H1 (cell line): ENCODE measurements around the gene TEAD1. TPM values are rescaled to one million over a fixed set of nuclear protein-coding genes. Genes with fewer than 3 reads are reported as not detected.

Experiments
- CTCF ChIA-PET: fragments of 300-600 bp; sonication (Branson Sonifier 250); formaldehyde crosslinking; loops from one replicate; lab custom pipeline; 2021; ENCODE audit not compliant: partially characterized antibody; lab: Charles Lee
- POLR2A ChIA-PET: fragments of 300-600 bp; sonication (Branson Sonifier 250); formaldehyde crosslinking; loops from one replicate; lab custom pipeline; 2021; ENCODE audit warnings: inconsistent platforms; ENCODE audit not compliant: partially characterized antibody; lab: Charles Lee
- DNase-seq, 2 experiments: peaks; one replicate each; pipeline versions ENCODE4 v3.0.0 to v3.0.0-alpha.2; 2010 to 2022; ENCODE audit warnings: low spot score in 2 of 2, low read depth in 1 of 2, mixed read lengths in 1 of 2
- FAIRE-seq: peaks from 2 replicates; lab custom pipeline; 2011; peaks lifted over from hg19 to GRCh38; lab: Jason Lieb, UNC
- H2AFZ ChIP-seq: 2 replicates; pipeline ENCODE4 v1.8.1; 2012; ENCODE audit warnings: low read length, inconsistent platforms
- H2AK5ac ChIP-seq: 2 replicates; pipeline ENCODE4 v1.6.1; 2013; ENCODE audit warnings: low read depth, low read length
- H2BK120ac ChIP-seq: replicated peaks from 2 replicates; pipeline ENCODE3; 2013; ENCODE audit warnings: low read depth, low read length, inconsistent platforms
- H2BK12ac ChIP-seq: 2 replicates; pipeline ENCODE4 v1.6.1; 2013; ENCODE audit warnings: low read depth, low read length
- H2BK15ac ChIP-seq: 2 replicates; pipeline ENCODE4 v1.6.1; 2013; ENCODE audit warnings: low read length
- H2BK20ac ChIP-seq: 2 replicates; pipeline ENCODE4 v1.6.1; 2013; ENCODE audit warnings: low read length
- H2BK5ac ChIP-seq: 2 replicates; pipeline ENCODE4 v1.6.1; 2013; ENCODE audit warnings: low read depth, low read length
- H3K14ac ChIP-seq: 2 replicates; pipeline ENCODE4 v1.6.1; 2013; ENCODE audit warnings: inconsistent platforms; ENCODE audit not compliant: insufficient read length
- H3K18ac ChIP-seq: 2 replicates; pipeline ENCODE4 v1.6.1; 2013; ENCODE audit warnings: low read length; ENCODE audit errors: extremely low read depth
- H3K23ac ChIP-seq: 2 replicates; pipeline ENCODE4 v1.6.1; 2013; ENCODE audit warnings: inconsistent platforms; ENCODE audit not compliant: insufficient read length
- H3K23me2 ChIP-seq: 2 replicates; pipeline ENCODE4 v1.6.1; 2013; ENCODE audit warnings: low read depth, low read length
- H3K27ac ChIP-seq: 2 replicates; pipeline ENCODE4 v1.6.1; 2011; ENCODE audit warnings: low read depth, low read length, inconsistent platforms
- H3K27me3 ChIP-seq, 4 experiments: replicated peaks in 1 of 4; 1 replicate in 1 of 4; 2 replicates in 3 of 4; pipeline versions ENCODE4 v1.6.1 to v1.8.1; 2011 to 2013; ENCODE audit warnings: low read length in 3 of 4, mild to moderate bottlenecking in 3 of 4, inconsistent platforms in 2 of 4, mixed read lengths in 2 of 4, moderate library complexity in 1 of 4; ENCODE audit not compliant: control insufficient read depth in 3 of 4, insufficient read depth in 3 of 4; ENCODE audit errors: extremely low read depth in 1 of 4
- H3K36me3 ChIP-seq, 4 experiments: 2 replicates each; pipeline versions ENCODE4 v1.6.1 to v1.8.1; 2011 to 2013; ENCODE audit warnings: mild to moderate bottlenecking in 4 of 4, low read length in 3 of 4, moderate library complexity in 2 of 4, control low read depth in 1 of 4, inconsistent platforms in 1 of 4; ENCODE audit not compliant: insufficient read depth in 4 of 4, control insufficient read depth in 2 of 4
- H3K4ac ChIP-seq: replicated peaks from 2 replicates; pipeline ENCODE3; 2013; ENCODE audit warnings: low read length, low read depth, mixed read lengths, inconsistent platforms; ENCODE audit not compliant: insufficient read length
- H3K4me1 ChIP-seq, 4 experiments: replicated peaks in 1 of 4; 1 replicate in 1 of 4; 2 replicates in 3 of 4; pipeline versions ENCODE4 v1.6.1 to v1.8.1; 2011 to 2013; ENCODE audit warnings: low read length in 3 of 4, inconsistent platforms in 2 of 4, mixed read lengths in 1 of 4; ENCODE audit not compliant: insufficient read depth in 4 of 4, control insufficient read depth in 3 of 4
- H3K4me2 ChIP-seq, 2 experiments: 2 replicates each; pipeline versions ENCODE4 v1.6.1 to v1.8.1; 2011 to 2013; ENCODE audit warnings: low read depth in 2 of 2, low read length in 2 of 2, control low read depth in 1 of 2, inconsistent platforms in 1 of 2, mild to moderate bottlenecking in 1 of 2; ENCODE audit not compliant: insufficient read depth in 1 of 2
- H3K4me3 ChIP-seq, 4 experiments: fragments of 200-600, 300-600 bp in 1 of 4; sonication (generic), shearing (Covaris generic), sonication (Bioruptor Twin) in 1 of 4; 2 replicates each; pipeline versions ENCODE4 v1.5.1 to v1.8.1; 2011 to 2016; ENCODE audit warnings: low read length in 4 of 4, low read depth in 3 of 4, control low read depth in 2 of 4, inconsistent platforms in 2 of 4, mild to moderate bottlenecking in 2 of 4, mixed read lengths in 1 of 4, moderate library complexity in 1 of 4; ENCODE audit not compliant: insufficient read depth in 2 of 4; ENCODE audit errors: extremely low read depth in 1 of 4
- H3K56ac ChIP-seq: replicated peaks from 2 replicates; pipeline ENCODE3; 2013; ENCODE audit warnings: low read depth, mild to moderate bottlenecking, mixed read lengths, low read length, inconsistent platforms; ENCODE audit not compliant: insufficient read length
- H3K79me1 ChIP-seq: 2 replicates; pipeline ENCODE4 v1.6.1; 2013; ENCODE audit warnings: low read depth, low read length, control low read depth
- H3K79me2 ChIP-seq, 2 experiments: 2 replicates each; pipeline versions ENCODE4 v1.6.1 to v1.8.1; 2012 to 2013; ENCODE audit warnings: low read length in 2 of 2, mild to moderate bottlenecking in 2 of 2, inconsistent platforms in 1 of 2; ENCODE audit not compliant: insufficient read depth in 2 of 2, control insufficient read depth in 1 of 2
- H3K9ac ChIP-seq, 4 experiments: replicated peaks in 1 of 4; 1 replicate in 1 of 4; 2 replicates in 3 of 4; pipeline versions ENCODE4 v1.6.1 to v1.8.1; 2011 to 2013; ENCODE audit warnings: low read depth in 3 of 4, low read length in 3 of 4, control low read depth in 2 of 4, mild to moderate bottlenecking in 2 of 4, moderate library complexity in 2 of 4, inconsistent platforms in 1 of 4; ENCODE audit errors: extremely low read depth in 1 of 4
- H3K9me3 ChIP-seq, 2 experiments: 2 replicates each; pipeline versions ENCODE4 v1.6.1 to v1.8.1; 2012 to 2013; ENCODE audit warnings: mild to moderate bottlenecking in 2 of 2, moderate library complexity in 2 of 2, control low read depth in 1 of 2, inconsistent platforms in 1 of 2, low read depth in 1 of 2, low read length in 1 of 2, mixed read lengths in 1 of 2; ENCODE audit not compliant: insufficient read depth in 2 of 2
- H4K20me1 ChIP-seq, 2 experiments: replicated peaks in 1 of 2; 2 replicates each; pipeline versions ENCODE3 to v1.8.1; 2011 to 2013; ENCODE audit warnings: inconsistent platforms in 2 of 2, low read length in 2 of 2, mild to moderate bottlenecking in 1 of 2; ENCODE audit not compliant: insufficient read depth in 2 of 2, control insufficient read depth in 1 of 2
- H4K5ac ChIP-seq: 2 replicates; pipeline ENCODE4 v1.6.1; 2013; ENCODE audit warnings: low read length, low read depth, mixed read lengths, inconsistent platforms; ENCODE audit not compliant: insufficient read length
- H4K8ac ChIP-seq: 2 replicates; pipeline ENCODE4 v1.8.0; 2013; ENCODE audit warnings: mild to moderate bottlenecking, moderate library complexity, low read length, inconsistent platforms; ENCODE audit not compliant: insufficient read depth; ENCODE audit errors: extremely low read depth
- H4K91ac ChIP-seq: replicated peaks from 2 replicates; pipeline ENCODE3; 2013; ENCODE audit warnings: low read length, mixed read lengths, inconsistent platforms; ENCODE audit not compliant: insufficient read length
- CTBP2 ChIP-seq: IDR thresholded peaks from 2 replicates; pipeline ENCODE4 v1.7.0; 2011; ENCODE audit warnings: borderline replicate concordance, mild to moderate bottlenecking, moderate library complexity, mixed read lengths, low read length; ENCODE audit not compliant: insufficient read depth, insufficient read length
- GABPA ChIP-seq: IDR thresholded peaks from 2 replicates; pipeline ENCODE4 v1.6.1; 2011; ENCODE audit warnings: mild to moderate bottlenecking, low read length, moderate library complexity, borderline replicate concordance; ENCODE audit not compliant: insufficient read depth
- KDM1A ChIP-seq: fragments of 200-600, 300-600 bp; sonication (generic); IDR thresholded peaks from 2 replicates; pipeline ENCODE4 v1.7.1; 2016; ENCODE audit warnings: mild to moderate bottlenecking, low read length, borderline replicate concordance
- RAD21 ChIP-seq, 2 experiments: IDR thresholded peaks in 1 of 2; conservative IDR thresholded peaks in 1 of 2; 2 replicates each; pipeline ENCODE4 v1.6.1; 2011; ENCODE audit warnings: low read depth in 2 of 2, low read length in 2 of 2, improper control_type of control experiment in 1 of 2, inconsistent platforms in 1 of 2, mild to moderate bottlenecking in 1 of 2, moderate library complexity in 1 of 2
- RNF2 ChIP-seq: fragments of 200-900, 300-1000 bp; sonication (generic); IDR thresholded peaks from 2 replicates; pipeline ENCODE4 v1.7.1; 2016; ENCODE audit warnings: borderline replicate concordance, low read depth, mild to moderate bottlenecking, antibody characterized with exemption, low read length; ENCODE audit not compliant: poor library complexity, severe bottlenecking; ENCODE audit errors: missing control alignments
- SP4 ChIP-seq: IDR thresholded peaks from 2 replicates; pipeline ENCODE4 v1.6.1; 2012; ENCODE audit warnings: low read length, inconsistent platforms
- ZNF274 ChIP-seq: IDR thresholded peaks from 2 replicates; pipeline ENCODE4 v1.7.0; 2012; ENCODE audit warnings: low read length, borderline replicate concordance; ENCODE audit errors: extremely low read depth
- WGBS, 2 experiments: shearing (Covaris generic) in 1 of 2; methylation state at CpG; one replicate each; pipeline versions ENCODE4 v1.1.6 to v1.1.7; 2013 to 2015; ENCODE audit warnings: low lambda C conversion rate in 2 of 2, mixed read lengths in 2 of 2, inconsistent platforms in 1 of 2, low coverage in 1 of 2, missing lambda C conversion rate in 1 of 2; ENCODE audit not compliant: insufficient replicate concordance in 2 of 2, insufficient coverage in 1 of 2, insufficient read length in 1 of 2; ENCODE audit errors: extremely low coverage in 1 of 2, missing lambda C conversion rate in 1 of 2; 5-methylcytosine and 5-hydroxymethylcytosine counted together
- polyA plus RNA-seq, 7 experiments: library from polyadenylated mRNA; depleted of rRNA in 3 of 7; stranded (reverse) in 5 of 7; unstranded in 2 of 7; fragments of >200 nt in 5 of 7; fragments of 200-250 nt in 2 of 7; gene quantifications; 1 replicate in 5 of 7; 2 replicates in 1 of 7; 4 replicates in 1 of 7; pipeline versions ENCODE4 v1.2.1 to v1.2.3, GENCODE V29; 2011 to 2013; ENCODE audit warnings: missing spikeins in 2 of 7, mixed read lengths in 2 of 7
- total RNA-seq: library from RNA; stranded (reverse); fragmentation: NEBNext Ultra II Directional; extraction: Animal tissue kit (Norgen Biotek cat#: 25700); gene quantifications from 2 replicates; pipeline ENCODE4 v1.2.1, GENCODE V29; 2021
- TF ChIP-seq, protein P1 (sequence below): IDR thresholded peaks from 2 replicates; pipeline ENCODE4 v1.6.1; 2011; ENCODE audit warnings: low read length, improper control_type of control experiment
- TF ChIP-seq, protein P2 (sequence below), 3 experiments: IDR thresholded peaks; 1 replicate in 2 of 3; 2 replicates in 1 of 3; pipeline versions ENCODE4 v1.5.1 to v1.6.1; 2011; ENCODE audit warnings: low read length in 3 of 3, mild to moderate bottlenecking in 3 of 3, inconsistent platforms in 2 of 3, low read depth in 1 of 3, moderate library complexity in 1 of 3; ENCODE audit not compliant: insufficient read depth in 1 of 3; ENCODE audit errors: control extremely low read depth in 1 of 3

The TEAD1 gene
- total and polyA plus RNA-seq, 2 of the 8 experiments (the other 6 are each of a cell fraction or from before 2014, with no cell fraction given), result 15.6 to 67.4 TPM

DNA sequence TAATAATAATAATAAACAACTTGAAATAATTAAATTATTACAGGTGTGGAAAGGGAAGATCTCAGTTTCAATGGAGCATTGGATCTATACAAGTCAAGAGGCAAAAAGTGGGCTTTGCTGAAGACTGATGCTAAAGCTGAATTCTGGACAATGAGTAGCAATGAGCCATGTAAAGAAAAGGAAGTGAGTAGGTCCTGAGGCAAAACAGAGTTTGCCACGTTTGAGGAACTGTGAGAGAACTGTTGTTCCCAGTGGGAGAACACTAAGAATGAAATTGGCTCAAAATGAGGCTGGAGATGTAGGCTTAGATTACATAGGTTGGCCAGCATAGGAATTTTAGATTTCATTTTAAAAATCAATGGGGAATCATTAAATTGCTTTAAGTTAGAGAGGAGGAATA, 33.9 kb upstream of the TEAD1 start:
- Histone ChIP-seq H2BK12ac (no peak overlapping the region), H3K4me3 (no peak overlapping the region), H3K56ac (no peak overlapping the region), H3K36me3 (no peaks in the 10 kb centered on the region), H4K8ac (no peak overlapping the region), H4K20me1 (no peaks in the 10 kb centered on the region), H3K27me3 (no peaks in the 10 kb centered on the region), H3K4me1 (0 out of 7 replicates have a peak, but pooled peaks cover 0 to 1% (median 0%) of the 10 kb centered on the region in 4 experiments), H2BK15ac (no peak overlapping the region), H2BK5ac (no peak overlapping the region), H2BK20ac (no peak overlapping the region), H3K79me1 (no peaks in the 10 kb centered on the region), H3K27ac (no peak overlapping the region), H3K4ac (no peak overlapping the region), H3K9ac (no peak overlapping the region), H3K4me2 (no peak overlapping the region), H2AK5ac (no peak overlapping the region), H3K23me2 (peaks cover 4% of the 10 kb centered on the region), H2BK120ac (no peak overlapping the region), H3K23ac (no peak overlapping the region), H4K5ac (no peak overlapping the region), H3K18ac (no peak overlapping the region), H2AFZ (no peak overlapping the region), H3K79me2 (no peaks in the 10 kb centered on the region), H3K14ac (no peak overlapping the region), H4K91ac (no peak overlapping the region), H3K9me3 (no peaks in the 10 kb centered on the region)
- ChIA-PET POLR2A (no interaction called here), CTCF (no interaction called here)
- WGBS, 2 experiments, result 76% methylated on average over 1 of the region's 1 CpG; no CpG with 5 or more reads in 1 of the 2 experiments
- DNase-seq (no peak), FAIRE-seq (no peak)
- no peak for TF ChIP-seq KDM1A
- TF ChIP-seq SP4, result no peak
- no peak for TF ChIP-seq CTBP2
- TF ChIP-seq RAD21 (IDR thresholded peaks at IDR 0.05 in 1 of 2, conservative IDR thresholded peaks at IDR 0.05 in 1 of 2; ENCODE audit: low read depth in 2 of 2, low read length in 2 of 2), result no peak
- TF ChIP-seq ZNF274, result no peak
- TF ChIP-seq, protein P1, sequence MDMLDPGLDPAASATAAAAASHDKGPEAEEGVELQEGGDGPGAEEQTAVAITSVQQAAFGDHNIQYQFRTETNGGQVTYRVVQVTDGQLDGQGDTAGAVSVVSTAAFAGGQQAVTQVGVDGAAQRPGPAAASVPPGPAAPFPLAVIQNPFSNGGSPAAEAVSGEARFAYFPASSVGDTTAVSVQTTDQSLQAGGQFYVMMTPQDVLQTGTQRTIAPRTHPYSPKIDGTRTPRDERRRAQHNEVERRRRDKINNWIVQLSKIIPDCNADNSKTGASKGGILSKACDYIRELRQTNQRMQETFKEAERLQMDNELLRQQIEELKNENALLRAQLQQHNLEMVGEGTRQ, result no peak
- no peak for TF ChIP-seq RNF2
- TF ChIP-seq, protein P2, sequence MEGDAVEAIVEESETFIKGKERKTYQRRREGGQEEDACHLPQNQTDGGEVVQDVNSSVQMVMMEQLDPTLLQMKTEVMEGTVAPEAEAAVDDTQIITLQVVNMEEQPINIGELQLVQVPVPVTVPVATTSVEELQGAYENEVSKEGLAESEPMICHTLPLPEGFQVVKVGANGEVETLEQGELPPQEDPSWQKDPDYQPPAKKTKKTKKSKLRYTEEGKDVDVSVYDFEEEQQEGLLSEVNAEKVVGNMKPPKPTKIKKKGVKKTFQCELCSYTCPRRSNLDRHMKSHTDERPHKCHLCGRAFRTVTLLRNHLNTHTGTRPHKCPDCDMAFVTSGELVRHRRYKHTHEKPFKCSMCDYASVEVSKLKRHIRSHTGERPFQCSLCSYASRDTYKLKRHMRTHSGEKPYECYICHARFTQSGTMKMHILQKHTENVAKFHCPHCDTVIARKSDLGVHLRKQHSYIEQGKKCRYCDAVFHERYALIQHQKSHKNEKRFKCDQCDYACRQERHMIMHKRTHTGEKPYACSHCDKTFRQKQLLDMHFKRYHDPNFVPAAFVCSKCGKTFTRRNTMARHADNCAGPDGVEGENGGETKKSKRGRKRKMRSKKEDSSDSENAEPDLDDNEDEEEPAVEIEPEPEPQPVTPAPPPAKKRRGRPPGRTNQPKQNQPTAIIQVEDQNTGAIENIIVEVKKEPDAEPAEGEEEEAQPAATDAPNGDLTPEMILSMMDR (IDR thresholded peaks at IDR 0.05; ENCODE audit: control extremely low read depth in 1 of 3, insufficient read depth in 1 of 3, low read depth in 1 of 3, low read length in 3 of 3), result no peak
- TF ChIP-seq GABPA, result no peak
